Endometrium (tissue), 2 donors: ENCODE results near the gene CLDN2.

ENCODE experiments used
- FAIRE-seq: peaks from 2 replicates; lab custom pipeline; 2012; peaks lifted over from hg19 to GRCh38; lab: Jason Lieb, UNC
- donor health status: control.
- donor health status: control.

CLDN2 gene

DNA sequence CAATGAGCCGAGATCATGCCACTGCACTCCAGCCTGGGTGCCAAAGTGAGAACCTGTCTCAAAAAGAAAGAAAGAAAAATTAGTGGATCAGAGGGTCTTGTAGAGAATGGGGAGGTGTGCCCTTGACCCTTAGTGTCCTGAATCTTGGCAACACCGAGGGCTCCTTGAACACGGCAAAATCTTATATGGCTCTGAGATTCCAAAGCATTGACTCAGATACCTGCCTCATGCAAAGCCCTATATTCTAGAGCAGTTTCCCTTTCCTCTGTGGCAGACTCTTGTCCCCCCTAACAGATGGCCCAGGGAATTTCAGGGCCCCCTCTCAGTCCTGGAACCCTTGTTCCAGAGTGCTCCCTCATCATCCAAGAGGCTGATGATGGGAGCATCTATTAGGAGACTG, 6.8 kb downstream of the CLDN2 start:
- FAIRE-seq, result no peak

DNA sequence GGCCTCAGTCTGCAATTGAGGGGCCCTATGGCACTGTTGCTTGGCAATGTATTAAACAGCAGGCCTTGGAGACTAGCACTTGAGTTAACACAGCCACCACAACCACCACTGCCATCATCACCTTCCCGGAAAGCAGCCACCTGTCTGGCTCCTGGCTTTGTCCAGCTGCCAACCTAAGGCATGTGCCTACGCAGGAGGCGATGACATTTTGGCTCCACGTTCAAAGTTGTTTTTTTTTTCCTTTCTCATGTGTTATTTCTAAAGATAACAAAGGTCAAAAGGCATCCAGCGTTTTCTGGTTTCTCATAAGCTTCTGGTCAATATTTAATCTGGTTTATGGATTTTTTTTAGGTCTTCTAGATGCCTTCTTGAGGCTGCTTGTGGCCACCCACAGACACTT, 7.5 kb downstream of the CLDN2 start:
- FAIRE-seq, result no peak

DNA sequence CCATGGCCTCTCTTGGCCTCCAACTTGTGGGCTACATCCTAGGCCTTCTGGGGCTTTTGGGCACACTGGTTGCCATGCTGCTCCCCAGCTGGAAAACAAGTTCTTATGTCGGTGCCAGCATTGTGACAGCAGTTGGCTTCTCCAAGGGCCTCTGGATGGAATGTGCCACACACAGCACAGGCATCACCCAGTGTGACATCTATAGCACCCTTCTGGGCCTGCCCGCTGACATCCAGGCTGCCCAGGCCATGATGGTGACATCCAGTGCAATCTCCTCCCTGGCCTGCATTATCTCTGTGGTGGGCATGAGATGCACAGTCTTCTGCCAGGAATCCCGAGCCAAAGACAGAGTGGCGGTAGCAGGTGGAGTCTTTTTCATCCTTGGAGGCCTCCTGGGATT, 8.0 kb downstream of the CLDN2 start:
- no peak for FAIRE-seq

DNA sequence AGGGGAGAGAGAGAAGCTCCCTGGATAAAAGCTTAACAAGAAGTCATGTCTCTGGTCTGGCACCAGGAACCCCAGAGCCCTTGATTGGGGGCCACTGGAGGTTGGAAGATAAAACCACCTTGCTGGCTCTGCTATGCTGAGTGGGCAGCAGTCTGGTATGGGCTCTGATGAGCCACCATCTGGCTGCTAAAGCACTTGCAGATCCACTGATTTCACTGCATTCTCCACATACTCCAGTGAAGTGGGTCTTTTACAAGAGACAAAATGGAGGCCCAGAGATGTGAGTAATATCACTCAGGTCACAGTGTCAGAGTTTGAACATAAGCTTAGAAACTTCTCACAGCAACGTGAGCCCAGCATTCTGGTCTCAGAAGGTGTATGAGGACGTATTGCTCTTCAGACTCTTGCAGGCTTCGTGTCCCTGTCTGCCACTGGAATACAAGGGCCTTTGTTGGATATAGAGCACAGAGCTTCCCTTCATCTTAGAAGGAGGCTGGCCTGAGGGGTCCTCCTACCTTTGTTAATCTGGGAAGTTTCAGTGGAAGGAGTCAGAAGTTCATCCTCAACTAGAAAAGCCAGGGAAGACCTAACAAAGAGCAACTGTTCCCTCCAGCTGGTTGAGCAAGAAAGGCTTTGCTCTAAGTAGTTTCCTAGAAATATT, 11.8 kb downstream of the CLDN2 start:
- no peak for FAIRE-seq

DNA sequence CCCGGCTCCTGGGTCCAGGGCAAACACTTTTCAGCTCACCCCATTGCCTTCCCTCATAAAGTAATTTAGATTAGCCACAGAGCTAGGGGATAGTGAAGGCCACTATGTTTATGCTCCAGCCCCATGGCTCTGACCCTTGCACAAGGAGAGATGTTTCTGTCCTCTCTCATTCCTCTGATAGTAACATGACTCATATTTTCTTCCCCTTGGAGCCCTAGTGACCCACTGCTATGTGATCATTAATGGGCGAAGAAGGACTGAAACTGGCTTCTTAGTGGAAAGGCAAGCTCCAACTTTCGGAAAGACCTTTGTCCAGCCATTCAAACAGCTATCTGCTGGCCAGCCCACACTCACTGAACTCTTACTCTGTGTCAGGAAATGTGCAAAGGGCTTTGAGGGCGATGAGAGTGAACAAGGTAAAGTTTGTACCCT, 12.3 kb downstream of the CLDN2 start:
- no peak for FAIRE-seq

DNA sequence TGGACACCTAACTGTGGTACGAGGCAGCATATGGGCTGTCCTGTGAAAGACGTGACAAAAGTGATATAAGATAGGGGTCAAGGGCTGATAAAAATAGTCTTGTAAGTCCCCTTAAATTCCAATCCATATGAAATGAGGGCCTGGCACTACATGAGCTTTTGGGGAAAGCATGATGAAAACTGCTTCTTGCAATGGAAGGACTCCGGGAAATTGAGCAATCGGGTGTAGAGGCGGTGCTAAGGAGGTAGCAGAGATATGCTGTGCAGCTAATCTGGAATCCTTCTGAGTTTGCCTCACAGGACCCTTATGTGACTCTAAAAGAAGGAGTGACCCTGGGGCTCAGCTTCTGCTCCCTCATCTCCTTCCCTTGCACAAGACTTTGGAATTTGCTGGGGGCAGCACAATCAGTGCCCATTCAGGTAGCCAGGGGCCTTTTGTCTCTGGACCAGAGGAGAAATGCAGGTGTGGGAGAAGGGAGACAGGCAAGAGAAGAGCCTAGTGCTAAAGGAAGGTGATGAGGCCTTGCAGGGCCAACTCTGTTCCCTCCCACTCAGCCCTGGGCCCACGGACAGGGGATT, 12.8 kb downstream of the CLDN2 start:
- no peak for FAIRE-seq

DNA sequence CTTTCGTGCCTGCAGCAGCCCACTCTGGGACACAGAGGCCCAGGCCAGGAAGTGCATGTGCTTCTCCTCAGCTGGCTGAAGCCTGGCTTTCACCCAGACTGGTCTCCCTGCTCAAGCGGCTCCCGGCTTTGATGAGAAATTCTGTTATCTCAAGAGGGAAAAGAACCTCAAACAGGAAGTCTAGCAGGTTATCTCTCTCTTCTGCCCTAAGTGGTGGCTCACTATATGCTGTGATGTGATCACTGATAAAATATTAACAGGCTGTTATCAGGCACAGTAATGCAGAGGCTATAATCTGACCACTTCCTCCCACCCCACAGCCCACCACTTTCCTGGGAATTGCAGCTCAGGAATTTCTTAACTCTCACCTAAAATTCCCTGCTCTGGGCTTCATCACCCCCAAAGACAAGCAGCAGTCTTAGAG, 13.3 kb downstream of the CLDN2 start:
- FAIRE-seq, result no peak

DNA sequence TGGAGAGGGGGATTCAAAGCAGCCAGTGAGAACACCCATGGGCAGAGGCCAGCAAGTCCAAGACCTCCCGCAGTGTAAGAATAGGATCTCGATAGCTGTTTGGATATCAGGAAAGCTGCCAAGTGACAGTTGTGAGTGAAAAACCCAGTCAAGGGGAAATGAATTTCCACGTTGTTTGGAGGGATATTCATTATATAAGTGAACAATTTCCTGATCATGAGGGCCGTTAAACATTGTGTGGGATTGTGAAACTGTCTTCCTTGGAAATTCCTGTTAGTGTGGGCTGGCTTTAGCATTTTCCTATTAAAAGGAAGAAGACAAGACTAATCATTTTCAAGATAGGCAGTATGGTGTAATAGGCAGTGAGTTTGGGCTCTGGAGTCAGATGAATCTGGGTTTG, 15.0 kb downstream of the CLDN2 start:
- FAIRE-seq, result no peak

DNA sequence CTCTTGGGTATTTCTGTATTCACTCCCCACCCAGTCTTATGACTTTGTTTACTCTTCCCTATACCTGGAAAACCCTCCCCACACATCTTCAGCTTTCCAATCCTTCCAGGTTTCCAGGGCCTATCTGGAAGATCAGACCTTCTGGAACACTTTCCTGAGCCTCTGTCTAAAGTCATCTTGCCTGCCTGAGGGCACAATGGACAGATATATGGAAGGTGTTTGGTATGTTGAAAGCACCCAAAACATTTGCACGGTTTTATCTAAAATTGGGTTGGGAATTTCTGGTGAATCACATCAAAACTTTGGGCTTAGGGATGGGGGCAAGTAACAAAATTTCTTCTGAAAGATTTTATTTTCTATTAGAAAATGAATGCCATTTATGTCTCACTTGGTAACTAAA, 16.0 kb downstream of the CLDN2 start:
- FAIRE-seq, result no peak

DNA sequence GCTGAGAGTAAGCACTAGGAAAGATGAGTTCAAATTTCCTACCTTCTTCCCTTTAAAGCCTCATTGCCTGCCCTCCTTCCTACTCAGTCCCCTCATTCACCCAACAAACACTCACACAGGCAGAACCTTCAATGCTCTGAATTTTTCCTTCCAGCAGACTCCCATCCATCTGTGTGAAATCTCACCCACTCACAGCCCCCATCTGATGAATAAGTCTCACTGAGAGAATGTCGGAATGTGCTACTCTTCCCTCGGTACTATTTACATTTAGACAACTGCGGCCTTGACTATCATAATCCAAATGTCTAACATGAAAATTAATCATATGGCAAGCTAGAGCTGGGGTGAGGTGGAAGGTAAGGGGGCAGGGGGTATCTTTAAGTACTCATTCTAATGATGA, 19.4 kb downstream of the CLDN2 start:
- FAIRE-seq, result no peak

DNA sequence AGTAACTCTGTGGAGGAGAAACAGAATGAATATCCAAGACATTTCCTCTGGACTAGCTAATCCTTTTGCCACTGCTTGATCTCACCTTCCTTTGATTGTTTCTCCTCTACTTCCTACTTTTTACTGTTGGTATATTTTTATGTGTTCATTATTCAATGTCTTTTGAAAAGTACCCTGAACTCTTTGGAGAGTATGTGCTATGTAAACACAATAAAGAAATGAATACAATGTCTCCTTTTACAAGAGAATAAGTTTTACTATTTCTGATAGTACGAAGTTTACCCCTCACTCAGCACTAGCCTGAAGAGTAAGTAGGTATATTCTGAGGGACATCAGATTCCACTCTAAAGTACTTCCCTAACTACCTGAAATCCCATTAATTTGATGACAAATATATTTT, 19.9 kb downstream of the CLDN2 start:
- no peak for FAIRE-seq

DNA sequence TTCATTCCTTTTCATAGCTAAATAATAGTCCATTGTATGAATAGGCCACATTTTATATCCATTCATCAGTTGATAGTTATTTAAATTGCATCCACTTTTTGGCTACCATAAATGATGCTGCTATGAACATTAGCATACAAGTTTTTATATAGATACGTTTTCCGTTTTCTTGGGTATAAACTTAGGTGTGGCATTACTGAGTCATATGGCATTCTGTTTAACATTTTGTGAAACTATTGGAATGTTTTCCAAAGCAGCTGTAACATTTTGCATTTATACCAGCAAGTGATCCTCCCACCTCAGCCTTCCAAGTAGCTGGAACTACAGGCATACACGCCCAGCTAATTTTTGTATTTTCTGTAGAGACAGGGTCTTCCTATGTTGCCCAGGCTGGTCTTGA, 26.3 kb downstream of the CLDN2 start:
- FAIRE-seq, result no peak

DNA sequence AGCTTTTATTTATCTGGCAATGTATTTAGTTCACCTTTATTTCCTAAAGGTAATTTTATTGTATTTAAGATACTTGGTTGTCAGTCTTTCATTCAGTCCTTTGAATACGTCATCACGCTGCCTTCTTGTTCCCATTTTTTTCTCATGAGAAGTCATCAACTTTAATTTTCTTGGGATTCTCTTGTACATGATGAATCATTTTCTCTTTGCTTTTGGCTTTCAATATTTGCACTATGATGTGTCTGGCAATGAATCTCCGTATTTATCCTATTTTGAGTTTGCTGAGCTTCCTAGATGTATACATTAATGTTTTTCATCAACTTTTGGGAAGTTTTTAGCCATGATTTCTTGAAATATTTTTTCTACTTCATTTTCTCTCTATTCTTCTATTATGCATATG, 28.4 kb downstream of the CLDN2 start:
- no peak for FAIRE-seq

DNA sequence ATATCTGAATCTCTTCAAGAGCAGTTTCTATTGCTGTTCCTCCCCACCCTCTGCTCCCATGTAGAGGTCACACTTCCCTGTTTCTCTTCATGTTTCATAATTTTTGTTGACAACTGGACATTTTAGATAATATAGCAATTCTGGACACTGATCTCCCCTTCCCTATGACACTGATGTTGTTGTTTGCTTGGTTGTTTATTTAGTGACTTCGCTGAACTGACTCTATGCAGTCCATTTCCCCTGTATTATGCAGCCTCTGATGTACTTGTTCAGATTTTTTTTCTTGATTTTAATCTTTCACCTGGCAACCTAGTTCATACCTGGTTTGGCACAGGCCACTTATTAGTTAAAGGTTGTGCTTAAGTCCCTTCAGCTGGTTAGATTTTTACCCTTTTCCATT, 29.2 kb downstream of the CLDN2 start:
- no peak for FAIRE-seq

DNA sequence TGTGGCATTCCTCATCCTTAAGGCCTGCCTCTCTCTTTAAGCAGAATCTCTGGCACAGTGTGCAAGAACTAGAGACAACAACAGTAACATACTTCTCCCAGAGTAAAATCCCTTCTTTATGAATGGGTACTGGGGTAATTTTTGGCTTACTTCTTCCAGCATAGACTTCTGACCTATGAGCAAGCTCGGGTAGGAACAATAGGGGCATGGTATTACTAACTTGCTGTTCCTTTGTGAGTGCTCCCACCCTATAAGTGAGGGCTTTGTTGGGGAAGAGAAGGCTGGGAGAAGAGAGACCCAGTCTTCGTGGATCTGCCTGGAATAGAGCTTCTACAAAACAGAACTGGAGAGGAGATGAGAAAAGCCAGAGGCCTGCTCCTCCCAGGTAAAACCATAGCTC, 30.2 kb downstream of the CLDN2 start:
- FAIRE-seq, result no peak

DNA sequence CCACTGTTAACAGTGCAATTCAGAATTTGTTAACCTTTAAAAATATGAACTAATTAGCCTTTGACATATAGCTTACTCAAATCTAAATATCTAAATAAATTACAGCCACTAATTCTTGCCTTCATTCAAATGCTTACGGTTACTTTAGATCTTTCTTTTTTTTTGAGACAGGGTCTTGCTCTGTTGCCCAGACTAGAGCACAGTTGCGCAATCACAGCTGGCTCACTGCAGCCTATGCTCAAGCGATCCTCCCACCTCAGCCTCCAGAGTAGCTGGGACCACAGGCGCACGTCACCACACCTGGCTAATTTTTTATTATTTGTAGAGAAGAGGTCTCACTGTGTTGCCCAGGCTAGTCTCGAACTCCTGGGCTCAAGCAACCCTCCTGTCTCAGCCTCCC, 31.0 kb downstream of the CLDN2 start:
- FAIRE-seq, result no peak

DNA sequence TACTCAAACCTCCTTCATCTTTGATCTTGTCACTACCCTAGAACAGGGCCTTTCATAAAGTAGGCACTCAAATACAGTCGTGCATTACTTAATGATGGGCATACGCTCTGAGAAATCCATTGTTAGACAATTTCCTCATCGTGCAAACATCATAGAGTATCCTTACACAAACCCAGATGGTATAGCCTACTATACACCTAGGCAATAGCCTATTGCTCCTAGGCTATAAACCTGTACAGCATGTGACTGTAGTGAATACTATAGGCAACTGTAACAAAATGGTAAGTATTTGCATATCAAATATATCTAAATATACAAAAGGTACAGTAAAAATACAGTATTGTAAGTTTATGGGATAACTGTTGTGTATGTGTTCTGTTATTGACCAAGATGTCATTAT, 31.9 kb downstream of the CLDN2 start:
- no peak for FAIRE-seq

DNA sequence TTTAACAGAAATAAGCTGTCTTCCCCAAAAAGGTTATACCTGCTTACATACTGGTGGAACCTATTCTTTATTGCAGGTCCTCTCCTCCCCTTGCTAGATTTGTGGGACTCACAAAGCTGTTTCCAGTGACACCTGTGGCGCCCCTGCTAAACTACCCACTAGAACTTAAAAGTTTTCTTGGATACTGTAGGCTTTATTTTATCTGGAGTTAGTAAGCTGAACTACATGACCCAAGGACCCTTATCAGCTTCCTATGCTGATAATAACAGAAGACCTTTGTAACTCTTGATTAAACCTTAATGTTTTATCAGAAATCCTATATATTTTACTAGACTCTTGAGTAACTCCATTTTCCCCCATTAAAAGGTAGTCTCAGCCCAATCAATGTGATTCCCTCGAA, 32.3 kb downstream of the CLDN2 start:
- no peak for FAIRE-seq

DNA sequence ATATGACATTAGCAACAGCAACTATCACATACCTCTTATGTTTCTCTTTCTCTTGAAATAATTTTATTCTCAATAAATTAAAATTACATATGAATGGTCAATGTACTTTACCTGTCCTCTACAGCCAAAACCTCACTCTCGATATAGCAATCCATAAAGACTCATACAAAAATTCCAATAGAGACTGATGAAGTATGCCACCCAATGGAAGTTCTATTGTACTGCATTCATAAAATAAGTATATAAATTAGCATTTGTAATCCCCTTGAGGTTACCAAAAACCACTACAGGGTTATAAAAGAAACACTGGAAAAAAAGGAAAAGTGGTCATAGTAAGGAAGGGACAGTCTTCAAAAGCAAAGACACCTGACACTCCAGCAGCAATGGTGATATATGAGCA, 32.8 kb downstream of the CLDN2 start:
- FAIRE-seq, result no peak

DNA sequence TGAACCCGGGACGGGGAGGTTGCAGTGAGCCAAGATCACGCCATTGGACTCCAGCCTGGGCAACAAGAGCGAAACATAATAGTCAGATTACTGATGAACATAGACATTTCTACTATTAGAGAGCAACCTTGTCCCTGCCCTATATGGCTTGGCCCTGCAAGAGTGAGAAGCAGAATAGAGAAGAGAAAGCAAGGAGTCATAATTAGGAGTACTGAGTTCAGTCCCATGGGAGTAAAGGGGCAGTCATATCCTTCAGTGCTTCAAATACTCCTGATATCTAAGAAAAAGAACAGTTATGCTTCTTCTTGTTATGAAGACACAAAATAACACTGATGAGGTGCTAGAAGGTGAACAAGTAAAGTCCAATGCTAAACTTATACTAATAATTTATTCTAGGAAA, 33.8 kb downstream of the CLDN2 start:
- FAIRE-seq, result no peak

DNA sequence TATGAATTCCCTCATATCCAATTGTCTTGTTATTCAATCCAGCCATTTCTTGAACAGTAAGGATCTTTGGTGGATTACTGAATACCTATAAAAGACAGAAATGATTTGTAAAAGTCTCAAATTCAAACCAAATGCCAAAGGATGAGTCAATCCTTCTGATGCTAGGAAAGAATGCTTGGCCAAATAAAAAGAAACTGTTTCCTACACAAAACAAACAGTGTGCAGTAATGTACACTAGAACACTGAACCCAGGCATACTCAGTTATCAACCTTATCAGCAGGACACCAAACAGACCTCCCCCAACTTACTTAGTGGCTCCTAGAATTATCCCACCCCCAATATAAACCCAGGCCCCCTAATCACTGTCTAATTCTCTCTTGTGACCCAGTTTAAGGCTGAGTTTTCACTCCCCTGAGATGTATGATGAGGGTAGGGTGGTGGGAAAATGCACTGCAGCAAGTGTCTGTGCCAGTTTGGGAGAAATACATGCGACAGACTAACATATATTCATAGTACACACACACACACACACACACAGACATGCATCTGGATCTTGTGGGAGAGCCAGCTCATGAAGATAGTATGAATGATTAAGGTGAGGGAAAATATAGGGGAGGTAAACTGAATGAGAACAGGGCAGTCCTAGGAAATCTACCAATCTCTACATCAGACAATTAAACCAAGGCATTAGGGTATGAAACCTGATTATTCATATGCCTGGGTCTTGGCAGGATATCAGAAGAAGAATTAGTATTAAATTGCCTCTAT, 35.0 kb downstream of the CLDN2 start:
- no peak for FAIRE-seq

DNA sequence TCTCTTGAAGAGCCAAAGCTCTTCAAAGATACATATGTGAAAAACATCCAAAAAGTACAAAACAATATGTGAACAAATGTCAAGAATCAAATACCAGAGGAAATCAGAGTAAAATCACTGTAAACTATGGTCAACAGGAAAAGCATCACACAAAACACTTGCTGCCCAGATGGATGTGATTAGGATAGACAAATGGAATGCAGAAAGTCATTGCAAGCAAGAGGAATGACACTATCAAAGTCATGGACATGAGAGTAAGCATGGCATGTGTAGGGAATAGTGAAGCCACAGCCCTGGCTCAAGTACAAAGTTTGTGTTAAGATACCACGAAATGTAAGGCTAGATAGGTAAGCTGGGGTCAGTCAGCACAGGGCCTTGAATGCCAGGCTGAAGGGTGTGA, 37.7 kb downstream of the CLDN2 start:
- no peak for FAIRE-seq

DNA sequence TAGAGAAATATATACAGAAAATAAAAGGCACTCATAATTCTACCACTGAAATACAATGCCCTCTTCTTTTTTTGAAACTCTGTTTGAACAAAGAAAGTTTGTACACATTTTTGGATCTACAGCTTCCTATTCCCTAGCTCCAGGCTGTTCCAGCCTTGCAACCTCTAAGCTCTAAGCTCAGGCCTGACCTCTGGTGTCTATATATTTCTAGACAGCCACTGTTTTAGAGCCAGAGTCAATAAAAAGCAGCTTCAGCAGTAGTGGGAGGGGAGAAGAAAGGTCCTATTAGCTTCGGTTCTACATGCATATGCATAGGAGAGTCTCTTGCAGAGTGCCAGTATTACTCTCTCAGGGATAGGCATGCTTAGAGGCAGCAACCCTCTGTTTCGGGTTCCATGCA, 39.7 kb downstream of the CLDN2 start:
- FAIRE-seq, result no peak

DNA sequence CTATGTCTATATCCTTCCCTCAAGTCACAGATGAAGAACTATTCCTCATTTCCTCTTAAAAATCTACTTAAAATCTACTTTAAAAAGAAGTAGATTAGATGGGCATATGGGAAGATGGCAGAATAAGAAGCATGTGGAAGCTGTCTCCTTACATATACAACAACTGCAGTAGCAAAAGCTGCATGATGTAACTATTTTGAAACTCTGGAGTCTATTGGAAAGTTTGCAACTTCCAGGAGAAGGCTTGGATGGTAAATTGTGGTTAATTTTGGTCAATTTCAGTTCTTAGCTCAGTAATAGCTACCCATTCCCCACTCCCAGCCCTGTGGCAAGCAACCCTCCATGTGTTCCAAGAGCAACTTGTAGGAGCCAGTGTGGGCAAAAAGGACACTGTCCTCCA, 42.9 kb downstream of the CLDN2 start:
- no peak for FAIRE-seq
